Right hindlimb (tissue), 1 donor: ENCODE data around the gene NR4A3.
A peak's percentile ranks its signal among the peaks of the same experiment; 100 is the strongest.

Experiments used
- DNase-seq: peaks from one replicate; pipeline ENCODE4 v3.0.0-alpha.2; 2018

The NR4A3 gene

DNA sequence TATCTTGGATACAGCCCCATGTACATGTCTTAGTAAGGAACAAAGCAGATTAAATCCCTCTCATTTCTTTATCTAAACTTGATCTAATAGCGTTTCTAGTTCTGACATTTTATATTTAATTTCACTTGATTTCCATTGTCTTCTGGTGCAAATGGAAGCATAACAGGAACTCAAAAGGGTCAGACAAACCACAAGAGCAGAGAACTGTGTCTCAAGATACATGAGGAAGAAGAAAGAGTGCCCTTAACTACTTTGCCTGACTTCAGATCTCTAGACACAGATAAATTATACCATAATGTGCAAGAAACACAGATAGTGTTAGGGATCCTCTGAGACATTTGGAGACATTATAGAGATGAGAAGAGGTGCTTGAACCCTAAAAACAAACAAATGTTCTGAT, 64.1 kb downstream of the NR4A3 start:
- no peak for DNase-seq

DNA sequence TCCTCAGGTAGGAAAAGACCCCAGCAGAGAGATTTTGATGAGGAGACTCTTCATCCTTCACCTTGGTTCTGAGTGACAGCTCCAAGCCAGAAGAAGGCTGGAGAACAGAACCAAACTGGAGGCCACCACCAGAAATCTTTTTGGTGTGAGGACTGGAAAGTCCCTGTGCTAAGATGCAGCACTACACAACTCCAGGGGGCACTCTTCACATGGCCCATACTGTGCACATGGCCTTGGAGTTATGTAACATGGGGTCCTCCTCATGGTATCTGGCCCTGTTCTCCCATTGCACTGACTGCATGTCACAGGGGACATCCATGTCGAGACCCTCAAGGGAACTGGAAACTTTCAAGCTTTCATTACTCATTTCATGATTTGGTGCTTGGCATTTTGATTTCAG, 67.4 kb downstream of the NR4A3 start:
- DNase-seq = no peak

DNA sequence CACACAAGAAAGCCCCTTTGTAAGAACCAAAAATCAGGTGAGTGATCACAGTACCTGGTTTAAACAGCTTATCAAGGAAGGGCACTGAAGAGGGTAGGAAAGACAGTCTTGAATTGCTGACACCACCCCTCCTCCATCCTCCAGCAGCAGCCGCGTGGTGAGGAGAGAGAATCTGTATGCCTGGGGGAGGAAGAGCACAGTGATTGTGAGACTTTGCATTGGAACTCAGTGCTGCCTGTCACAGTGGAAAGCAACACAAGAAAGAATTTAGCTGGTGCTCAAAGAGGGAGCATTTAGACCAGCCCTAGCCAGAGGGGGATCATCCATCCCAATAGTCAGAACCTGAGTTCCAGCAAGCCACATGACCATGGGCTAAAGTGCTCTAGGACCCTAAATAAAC, 73.1 kb downstream of the NR4A3 start:
- no peak for DNase-seq

DNA sequence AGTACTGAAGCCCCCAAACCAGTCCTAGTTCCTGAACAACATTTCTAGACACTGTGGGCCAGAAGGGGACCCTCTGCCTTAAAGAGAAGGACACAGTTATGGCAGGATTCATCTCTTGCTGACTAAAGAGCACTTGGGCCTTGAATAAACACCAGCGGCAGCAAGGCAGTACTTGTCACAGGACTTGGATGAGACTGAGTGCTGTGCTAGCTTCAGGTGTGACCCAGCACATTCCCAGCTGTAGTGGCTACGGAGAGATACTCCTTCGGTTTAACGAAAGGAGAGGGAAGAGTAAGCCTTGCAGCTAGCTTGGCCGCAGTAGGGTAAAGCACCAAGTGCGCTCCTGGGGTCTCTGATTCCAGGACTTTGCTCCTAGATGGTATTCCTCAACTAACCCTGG, 73.8 kb downstream of the NR4A3 start:
- DNase-seq = no peak

DNA sequence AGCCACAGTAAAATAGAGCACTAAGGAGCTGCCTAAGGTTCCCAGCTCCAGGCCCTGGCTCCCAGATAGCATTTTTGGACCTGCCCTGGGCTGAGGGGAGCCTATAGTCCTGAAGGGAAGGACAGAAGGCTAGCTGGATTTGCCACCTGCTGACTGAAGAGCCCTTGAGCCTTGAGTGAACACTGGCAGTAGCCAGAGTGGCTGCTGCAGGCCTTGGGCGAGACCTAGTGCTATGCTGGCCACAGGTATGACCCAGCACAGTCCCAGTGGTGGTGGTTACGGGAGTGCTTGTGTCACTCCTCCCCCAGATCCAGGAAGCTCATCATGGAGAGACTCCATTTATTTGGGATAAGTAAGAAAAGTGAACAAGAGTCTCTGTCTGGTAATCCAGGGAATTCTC, 74.4 kb downstream of the NR4A3 start:
- DNase-seq = no peak

DNA sequence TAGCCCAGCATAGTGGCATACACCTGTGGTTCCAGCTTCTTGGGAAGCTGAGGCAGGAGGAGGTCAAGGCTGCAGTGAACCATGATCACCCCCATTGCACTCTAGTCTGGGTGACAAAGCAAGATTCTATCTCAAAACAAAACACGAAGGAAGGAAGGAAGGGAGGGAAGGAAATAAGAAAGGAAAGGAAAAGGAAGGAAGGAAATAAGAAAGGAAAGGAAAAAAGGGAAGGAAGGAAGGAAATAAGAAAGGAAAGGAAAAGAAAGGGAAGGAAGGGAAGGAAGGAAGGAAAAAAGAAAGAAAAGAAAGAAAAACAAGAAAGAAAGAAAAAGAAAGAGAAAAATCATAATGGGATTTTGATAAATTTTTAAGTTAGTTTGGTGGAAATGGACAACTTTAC, 81.7 kb downstream of the NR4A3 start:
- DNase-seq = no peak

DNA sequence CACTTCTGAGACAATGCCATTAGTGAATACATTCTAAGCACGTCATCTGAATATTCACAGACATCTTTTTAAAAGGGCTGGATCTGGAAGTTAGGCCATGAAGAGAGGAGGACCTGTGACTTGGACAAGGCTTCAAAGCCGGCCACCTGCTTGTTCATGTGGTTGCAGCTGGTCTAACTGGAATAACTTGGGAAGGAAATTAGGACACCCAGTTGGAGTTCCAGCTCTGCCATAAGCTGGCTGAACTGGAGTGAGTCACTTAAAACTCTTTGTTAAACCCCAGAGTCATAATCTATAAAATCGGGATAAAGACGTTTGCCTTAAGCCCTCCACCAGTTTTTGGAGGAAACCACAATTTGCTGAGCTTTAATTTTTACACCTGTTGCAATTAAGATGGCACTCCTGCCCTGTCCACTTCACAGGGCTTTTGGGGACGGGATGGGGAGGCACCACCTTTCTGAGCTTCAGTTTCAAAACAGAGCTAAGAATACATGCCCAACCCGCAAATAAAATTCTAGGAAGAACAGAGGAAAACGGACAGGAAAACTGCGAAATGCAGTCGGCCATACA, 84.2 kb downstream of the NR4A3 start:
- DNase-seq = peak; percentile 17

DNA sequence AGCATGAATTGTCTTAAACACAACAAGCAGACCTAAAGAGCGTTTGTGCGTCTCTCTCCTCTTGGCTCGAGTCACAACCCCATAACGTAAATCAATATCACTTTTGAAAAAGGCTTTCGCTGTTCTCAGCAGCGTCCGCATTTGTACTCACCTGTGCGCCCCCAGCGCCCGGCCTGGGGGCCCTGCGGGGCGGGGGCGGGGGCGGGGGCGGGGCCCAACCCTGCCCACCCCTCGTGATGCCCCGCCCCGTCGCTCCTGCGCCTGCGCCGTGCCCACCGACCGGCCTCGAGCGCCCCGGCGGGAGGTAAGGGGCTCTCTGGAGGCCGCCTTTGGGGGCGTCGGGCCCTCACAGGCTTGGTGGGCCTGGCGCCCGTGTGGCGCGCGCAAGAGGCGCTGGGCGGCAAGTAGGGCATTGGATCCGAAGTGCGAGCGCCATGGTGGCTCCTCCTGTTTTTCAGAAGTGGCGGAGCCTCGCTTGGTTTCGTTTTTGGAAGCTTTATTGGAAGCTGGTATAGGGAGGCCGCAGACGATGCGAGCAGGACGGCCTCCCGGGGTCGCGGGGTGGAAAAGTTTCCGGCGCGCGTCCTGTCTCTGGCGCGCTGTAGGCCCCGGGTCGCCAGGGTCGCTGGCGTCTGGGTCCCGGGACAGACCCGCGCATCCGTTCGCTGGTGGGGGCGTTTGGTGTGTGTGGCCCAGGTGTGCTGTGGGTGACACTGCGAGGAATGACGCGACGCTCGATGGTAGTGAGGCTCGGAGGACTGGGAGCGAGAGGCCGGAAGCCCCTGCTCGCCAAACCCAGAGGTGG, 84.9 kb downstream of the NR4A3 start, which contains the start of gene STX17:
Gene STX17, plus strand, starts transcription at position 252 of the 805 bp plus-strand sequence. CDS start 8,586 bp downstream, outside the sequence.
- peak; percentile 87 for DNase-seq

DNA sequence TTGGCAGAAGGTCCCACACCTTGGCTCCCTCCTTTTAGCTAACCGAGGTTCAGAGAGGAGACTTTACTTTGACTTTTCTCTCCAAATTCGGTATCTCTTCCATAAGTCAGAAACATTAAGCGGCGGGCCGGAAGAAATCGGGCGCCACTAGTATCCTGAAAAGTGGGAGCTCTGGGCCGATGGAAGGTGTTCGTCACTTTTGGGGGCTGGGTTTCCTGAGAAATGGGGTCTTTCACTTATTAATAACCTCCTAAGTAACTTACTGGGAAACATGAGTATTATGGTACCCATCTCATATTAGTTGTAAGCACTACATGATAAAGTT, 85.5 kb downstream of the NR4A3 start:
- DNase-seq = no peak

DNA sequence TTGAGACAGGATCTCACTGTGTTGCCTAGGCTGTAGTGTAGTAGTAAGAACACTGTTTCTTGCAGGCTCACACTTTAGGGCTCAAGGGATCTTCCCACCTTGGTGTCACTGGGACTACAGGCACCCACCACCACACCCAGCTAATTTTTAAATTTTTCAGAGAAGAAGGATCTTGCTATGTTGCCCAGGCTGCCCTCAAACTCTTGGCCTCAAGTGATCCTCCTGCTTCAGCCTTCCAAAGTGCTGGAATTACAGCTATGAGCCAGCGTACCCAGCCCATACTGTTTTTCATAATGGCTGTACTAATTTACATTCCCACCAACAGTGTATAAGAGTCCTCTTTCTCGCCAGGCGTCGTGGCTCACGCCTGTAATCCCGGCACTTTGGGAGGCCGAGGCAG, 89.9 kb downstream of the NR4A3 start:
- DNase-seq = no peak
